HG02938 (cell line): ENCODE measurements around the gene MARK3.

Experiments
- ATAC-seq: cut with Tn5 transposase; IDR thresholded peaks from one replicate; pipeline ENCODE4 v1.9.1; 2021; ENCODE audit warnings: mild to moderate bottlenecking, moderate library complexity; ENCODE audit not compliant: unreplicated experiment

Gene MARK3

DNA sequence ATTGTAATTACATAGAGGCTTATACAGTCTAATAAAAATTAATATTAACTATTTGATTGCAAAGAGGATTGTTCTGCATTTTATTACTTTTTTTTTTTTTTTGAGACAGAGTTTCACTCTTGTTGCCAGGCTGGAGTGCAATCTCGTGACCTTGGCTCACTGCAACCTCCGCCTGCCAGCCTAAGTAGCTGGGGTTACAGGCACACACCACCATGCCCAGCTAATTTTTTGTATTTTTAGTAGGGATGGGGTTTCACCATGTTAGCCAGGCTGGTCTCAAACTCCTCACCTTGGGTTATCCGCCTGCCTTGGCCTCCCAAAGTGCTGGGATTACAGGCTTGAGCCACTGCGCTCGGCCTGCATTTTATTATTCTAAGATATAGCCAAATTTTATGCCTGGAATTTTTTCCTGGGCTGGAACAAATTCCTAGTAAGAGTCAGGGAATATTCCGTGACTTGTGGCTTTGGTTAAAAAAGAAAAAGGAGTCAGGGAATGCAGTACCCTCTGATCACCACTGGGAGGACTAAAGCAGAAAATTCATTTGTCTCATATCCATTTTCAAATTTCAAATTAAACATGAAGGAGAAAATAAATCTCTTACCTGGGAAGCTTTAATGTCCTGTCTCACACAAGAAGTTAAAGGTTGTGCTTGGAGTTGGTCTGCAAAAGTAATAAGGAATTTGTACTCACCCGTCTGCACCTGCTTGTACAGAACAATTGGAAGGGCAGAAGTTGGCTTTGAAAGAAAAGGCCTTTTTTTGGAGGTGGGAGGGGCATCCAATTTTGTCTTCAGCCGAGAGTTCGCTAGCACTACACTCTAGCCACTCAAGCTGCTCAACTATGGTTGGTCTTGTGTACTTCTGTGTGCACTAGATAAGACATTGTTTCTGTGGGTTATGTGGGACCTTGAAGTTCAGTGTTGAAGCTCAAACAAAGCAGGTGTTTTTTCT, 8.7 kb downstream of the MARK3 start:
- ATAC-seq: no peak

GRCh38 chr14:103395244-103395643, 10.0 kb downstream of the MARK3 start:
- ATAC-seq: no peak

DNA sequence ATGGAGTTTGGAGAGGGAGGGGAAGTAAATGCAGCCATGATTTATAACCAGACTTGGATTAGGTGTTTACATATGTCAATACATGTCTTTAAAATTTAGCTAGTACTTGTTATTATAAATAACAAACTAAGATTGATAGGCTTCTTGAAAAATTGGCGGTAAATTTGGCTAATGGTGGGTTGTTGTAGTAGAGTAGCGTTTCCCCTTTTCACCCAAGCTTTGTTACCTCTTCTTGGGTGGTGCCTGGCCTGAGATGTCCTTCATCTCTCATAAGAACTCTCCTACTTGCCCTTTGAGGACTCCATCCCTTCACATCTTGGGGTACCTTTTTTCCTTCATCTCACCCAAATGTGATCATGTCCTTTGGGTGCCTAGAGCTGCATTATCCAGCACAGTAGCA, 11.2 kb downstream of the MARK3 start:
- ATAC-seq: no peak

DNA sequence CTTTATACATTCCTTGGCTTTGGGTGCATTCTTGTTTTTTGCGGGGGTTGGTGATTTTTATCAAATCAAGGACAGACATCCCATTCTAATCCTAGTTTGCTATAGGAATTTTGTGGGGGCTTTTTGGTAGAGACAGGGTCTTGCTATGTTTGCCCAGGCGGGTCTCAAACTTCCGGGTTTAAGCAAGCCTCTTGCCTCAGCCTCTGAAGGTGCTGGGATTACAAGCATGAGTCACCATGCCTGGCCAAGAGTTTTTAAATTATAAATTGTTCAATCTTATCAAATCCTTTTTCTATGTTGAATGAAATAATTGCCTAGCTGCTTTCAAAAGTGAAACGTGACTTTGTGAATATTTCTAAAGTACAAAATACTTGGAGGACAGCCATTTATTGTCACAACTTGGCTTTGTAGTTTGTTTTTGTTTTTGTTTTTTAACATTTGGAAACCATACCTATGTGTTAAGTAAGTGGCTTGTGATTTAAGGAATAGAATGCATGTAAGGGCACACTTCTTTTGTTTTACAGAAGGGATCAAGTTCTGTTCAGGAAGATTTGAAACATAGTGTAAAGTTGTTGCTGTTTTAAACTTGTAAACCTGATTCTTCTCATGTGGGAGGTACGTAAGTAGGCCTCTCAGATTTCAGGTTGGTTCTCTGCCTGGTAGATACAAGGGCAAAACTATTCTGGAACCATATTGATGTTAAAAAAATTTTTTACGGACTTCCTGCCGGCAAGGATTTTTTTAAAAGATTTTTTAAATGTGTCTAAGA, 13.4 kb downstream of the MARK3 start:
- no peak for ATAC-seq

DNA sequence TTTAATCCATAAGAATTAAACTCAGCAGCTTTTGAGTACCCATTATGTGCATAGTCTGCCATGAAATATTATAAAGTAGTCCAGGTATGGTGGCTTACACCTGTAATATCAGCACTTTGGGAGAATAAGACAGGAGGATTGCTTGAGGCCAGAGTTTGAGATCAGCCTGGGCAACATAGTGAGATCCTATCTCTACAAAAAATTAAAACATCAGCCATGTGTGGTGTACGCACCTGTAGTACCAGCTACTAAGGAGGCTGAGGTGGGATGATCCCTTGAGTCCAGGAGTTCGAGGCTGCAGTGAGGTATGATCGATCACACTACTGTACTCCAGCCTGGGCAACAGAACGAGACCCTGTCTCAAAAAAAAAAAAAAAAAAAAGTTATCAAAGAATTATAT, 15.3 kb downstream of the MARK3 start:
- ATAC-seq: no peak

- no peak for ATAC-seq
Measured at GRCh38 chr14:103401223-103402214, 16.3 kb downstream of the MARK3 start.

DNA sequence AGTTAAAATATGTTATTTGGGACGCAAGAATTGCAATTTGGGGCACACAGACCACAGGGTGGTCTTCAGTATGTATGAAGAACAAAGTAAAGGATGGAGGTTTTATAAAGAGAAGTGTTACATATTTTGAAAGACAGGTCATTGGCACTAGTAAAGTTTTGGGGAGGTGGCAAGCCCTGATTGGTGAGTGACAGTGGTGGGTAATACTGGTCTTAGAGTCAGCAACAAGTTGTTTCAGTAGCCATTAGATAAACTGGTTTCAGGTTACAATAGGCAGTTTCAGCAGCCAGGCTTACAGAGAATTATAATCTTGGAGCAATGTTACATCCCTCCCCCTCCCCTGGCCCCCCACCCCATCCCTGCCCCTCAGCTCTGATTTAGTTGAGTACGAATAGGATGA, 17.5 kb downstream of the MARK3 start:
- ATAC-seq: no peak

DNA sequence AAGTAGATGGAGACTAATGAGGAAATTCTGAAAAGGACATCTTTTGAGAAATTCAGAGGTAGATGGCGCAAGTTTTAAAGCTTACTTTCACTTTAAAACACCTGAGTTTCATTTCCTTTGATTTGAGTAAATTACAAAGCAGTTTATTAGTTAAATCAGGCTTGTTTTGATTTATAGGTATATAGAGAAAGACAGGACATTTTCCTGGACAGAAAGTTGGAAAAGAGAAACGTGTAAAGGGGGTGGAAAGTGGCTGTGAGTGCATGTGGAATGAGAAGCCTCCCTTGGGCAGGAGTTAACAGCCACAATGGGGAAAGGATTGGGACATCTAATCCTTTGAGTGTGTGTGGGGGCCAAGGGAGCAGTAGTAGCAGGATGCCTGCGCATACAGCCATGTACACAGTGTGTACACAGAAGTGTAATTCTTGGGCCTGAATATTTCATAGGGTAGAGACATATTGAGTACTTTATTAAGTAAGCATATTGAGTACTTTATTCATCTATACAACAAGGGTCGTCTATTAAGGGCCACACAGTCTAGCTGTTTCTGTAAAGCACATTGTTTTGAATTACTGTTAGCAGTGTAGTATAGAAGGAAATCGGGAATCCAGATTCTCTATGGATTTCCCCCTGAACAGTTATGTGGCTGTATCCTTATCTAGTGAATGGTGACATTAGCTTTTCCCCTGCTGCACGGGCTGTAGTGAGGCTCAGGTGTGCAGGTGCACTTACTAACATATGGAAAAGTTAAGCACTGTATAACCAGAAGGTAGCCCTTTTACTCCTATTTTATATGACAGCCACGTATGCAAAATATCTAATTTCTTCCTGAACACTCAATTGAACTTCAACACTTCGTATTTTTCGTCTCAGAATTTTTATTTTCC, 19.1 kb downstream of the MARK3 start:
- ATAC-seq: no peak

GRCh38 chr14:103404920-103405319, 19.7 kb downstream of the MARK3 start:
- no peak for ATAC-seq

GRCh38 chr14:103408491-103409155, 23.4 kb downstream of the MARK3 start:
- no peak for ATAC-seq

- ATAC-seq: no peak
Measured at GRCh38 chr14:103416916-103417315, 31.7 kb downstream of the MARK3 start.

GRCh38 chr14:103418481-103418818, 33.2 kb downstream of the MARK3 start:
- no peak for ATAC-seq

DNA sequence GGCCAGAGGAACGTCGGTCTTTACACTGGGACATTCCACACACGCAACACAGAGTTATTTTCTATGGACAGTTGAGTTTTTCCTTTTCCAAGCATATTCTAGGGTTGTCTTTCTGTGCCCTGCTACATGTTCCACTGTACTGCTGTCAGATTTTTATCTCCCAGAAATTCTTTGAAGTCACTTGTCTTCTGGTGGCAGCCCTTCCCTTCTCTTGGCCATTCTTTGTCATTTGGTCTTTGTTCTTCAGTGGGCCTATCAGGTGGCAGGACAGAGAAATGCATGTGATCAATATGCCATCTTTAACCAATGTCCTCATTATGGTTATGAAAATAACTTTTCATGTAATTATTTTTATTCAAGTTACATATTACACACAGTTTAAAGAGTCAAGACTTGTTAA, 36.3 kb downstream of the MARK3 start:
- ATAC-seq: no peak

DNA sequence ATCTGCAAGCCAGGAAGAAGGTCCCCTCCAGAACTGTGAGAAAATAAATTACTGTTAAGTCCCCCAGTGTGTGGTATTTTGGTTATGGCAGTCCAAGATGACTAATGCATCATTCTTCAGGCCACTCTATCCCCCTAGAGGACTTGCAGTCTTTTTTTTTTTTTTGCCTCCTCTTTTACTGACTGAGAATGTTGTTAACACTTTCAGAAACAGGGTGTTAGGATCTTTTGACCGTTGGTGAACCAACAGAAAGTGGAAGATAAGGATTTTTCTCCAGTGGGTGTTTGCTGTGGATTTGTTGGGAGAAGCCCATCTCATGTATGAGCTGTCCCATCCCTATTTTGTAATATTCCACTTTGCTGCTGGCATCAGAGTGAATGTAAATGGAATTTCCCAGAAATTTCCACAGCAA, 37.8 kb downstream of the MARK3 start:
- ATAC-seq: no peak

DNA sequence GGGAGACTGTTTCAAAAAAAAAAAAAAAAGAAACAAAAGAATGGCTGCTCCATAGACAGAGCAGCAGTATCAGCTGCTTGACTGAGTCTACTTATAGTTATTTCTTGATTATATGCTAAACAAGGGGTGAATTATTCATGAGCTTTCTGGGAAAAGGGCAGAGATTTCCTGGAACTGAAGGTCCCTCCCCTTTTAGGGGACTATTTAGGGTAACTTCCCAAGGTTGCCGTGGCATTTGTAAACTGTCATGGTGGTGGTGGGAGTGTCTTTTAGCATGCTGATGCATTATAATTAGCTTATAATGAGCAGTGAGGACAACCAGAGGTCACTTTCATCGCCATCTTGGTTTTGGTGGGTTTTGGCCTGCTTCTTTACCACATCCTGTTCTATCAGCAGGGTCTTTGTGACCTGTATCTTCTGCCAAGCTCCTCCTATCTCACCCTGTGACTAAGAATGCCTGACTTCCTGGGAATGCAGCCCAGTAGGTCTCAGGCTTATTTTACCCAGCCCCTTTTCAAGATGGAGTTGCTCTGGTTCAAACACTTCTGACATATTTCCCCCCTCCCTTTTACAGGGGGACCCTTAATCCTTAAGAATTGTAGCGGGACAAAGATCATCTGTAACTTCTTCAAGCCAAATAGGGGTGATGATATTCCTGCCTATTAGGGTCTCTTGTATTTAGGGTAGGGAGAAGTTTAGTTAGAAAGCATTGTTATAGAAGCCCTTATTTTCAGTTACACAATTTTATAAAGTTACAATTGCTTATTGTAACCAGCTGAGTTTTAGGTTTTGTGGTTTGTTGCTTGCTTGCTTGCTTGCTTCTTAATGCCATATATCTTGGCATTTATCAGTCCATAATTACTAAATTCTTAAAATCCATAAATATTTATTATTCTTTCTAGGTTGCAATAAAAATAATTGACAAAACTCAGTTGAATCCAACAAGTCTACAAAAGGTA, 42.5 kb downstream of the MARK3 start:
- ATAC-seq: no peak

GRCh38 chr14:103428723-103429556, 43.7 kb downstream of the MARK3 start:
- ATAC-seq: no peak

DNA sequence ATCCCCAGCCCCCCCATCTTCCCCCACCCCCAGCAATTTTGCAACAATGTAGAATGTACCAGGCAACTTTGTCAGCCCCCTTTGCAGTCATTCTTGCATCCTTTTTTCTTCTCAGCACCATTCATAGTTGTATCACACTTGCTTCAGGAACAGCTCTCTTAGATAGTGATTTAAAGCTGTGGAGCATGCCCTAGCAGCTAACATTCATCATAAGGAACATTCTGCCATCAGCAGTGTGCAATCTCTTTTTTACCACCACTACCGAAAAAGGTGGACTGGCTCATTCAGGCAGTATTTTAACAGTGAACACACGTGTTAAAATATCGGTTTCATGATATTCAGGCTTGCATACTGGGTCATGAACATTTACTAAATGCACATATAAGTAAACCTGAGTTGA, 45.1 kb downstream of the MARK3 start:
- no peak for ATAC-seq
